ENCODE results near the gene GPX2.

The GPX2 gene

GRCh38 chr14:64942531-64943111 lies at the start of gene GPX2:
GPX2 (minus strand) TSS chr14:64942745; CDS start chr14:64942726, 19 bp downstream.
- TF ChIP-seq, protein P1, sequence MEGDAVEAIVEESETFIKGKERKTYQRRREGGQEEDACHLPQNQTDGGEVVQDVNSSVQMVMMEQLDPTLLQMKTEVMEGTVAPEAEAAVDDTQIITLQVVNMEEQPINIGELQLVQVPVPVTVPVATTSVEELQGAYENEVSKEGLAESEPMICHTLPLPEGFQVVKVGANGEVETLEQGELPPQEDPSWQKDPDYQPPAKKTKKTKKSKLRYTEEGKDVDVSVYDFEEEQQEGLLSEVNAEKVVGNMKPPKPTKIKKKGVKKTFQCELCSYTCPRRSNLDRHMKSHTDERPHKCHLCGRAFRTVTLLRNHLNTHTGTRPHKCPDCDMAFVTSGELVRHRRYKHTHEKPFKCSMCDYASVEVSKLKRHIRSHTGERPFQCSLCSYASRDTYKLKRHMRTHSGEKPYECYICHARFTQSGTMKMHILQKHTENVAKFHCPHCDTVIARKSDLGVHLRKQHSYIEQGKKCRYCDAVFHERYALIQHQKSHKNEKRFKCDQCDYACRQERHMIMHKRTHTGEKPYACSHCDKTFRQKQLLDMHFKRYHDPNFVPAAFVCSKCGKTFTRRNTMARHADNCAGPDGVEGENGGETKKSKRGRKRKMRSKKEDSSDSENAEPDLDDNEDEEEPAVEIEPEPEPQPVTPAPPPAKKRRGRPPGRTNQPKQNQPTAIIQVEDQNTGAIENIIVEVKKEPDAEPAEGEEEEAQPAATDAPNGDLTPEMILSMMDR (IDR thresholded peaks at IDR 0.05; ENCODE audit: low read depth, low read length, missing control alignments) = no peak
- DNase-seq (ENCODE audit: low read depth) = no peak

GRCh38 chr14:64990939-64991338 lies 48.4 kb upstream of the GPX2 start:
- H3K4me3 ChIP-seq (ENCODE audit: low read depth, low read length) = no peak overlapping the region
- no peak for DNase-seq (ENCODE audit: low read depth)
- TF ChIP-seq, protein P1 (IDR thresholded peaks at IDR 0.05; ENCODE audit: low read depth, low read length, missing control alignments) = no peak

More at GRCh38 chr14:64942531-64943111, at the start of gene GPX2:
- H3K4me3 ChIP-seq (ENCODE audit: low read depth, low read length) = no peak within 1 kb of the TSS

GRCh38 chr14:64990296-64990695 lies 47.8 kb upstream of the GPX2 start:
- TF ChIP-seq, protein P1 (IDR thresholded peaks at IDR 0.05; ENCODE audit: low read depth, low read length, missing control alignments) = no peak
- DNase-seq (ENCODE audit: low read depth) = no peak
- no peak overlapping the region for H3K4me3 ChIP-seq (ENCODE audit: low read depth, low read length)

- peak overlapping the region; percentile 91 for H3K4me3 ChIP-seq (ENCODE audit: low read depth, low read length)
- DNase-seq (ENCODE audit: low read depth) = no peak
- TF ChIP-seq, protein P1 (IDR thresholded peaks at IDR 0.05; ENCODE audit: low read depth, low read length, missing control alignments) = no peak
These were observed 44.9 kb upstream of the GPX2 start for GRCh38 chr14:64987438-64987767.

- peak within 1 kb of the TSS; percentile 91 for H3K4me3 ChIP-seq (ENCODE audit: low read depth, low read length)
- TF ChIP-seq, protein P1 (IDR thresholded peaks at IDR 0.05; ENCODE audit: low read depth, low read length, missing control alignments) = peak; percentile 95
These were observed 44.3 kb upstream of the GPX2 start, which contains the start of gene FNTB for GRCh38 chr14:64986648-64987437. FNTB (plus strand) TSS chr14:64986895; CDS start chr14:64986954, 59 bp downstream.

GRCh38 chr14:64983439-64984310 lies 41.1 kb upstream of the GPX2 start:
- H3K4me3 ChIP-seq (ENCODE audit: low read depth, low read length) = no peak overlapping the region
- no peak for DNase-seq (ENCODE audit: low read depth)
- TF ChIP-seq, protein P1 (IDR thresholded peaks at IDR 0.05; ENCODE audit: low read depth, low read length, missing control alignments) = peak; percentile 64

More at GRCh38 chr14:64986648-64987437, 44.3 kb upstream of the GPX2 start, which contains the start of gene FNTB:
- DNase-seq (ENCODE audit: low read depth) = peak; percentile 90
